ENCODE data around the gene UHRF1.
"Not testable (repeated sequence)": the region's sequence is repeated elsewhere in the genome, so short reads cannot be mapped to it uniquely, and the experiment has no call there.

Gene UHRF1

DNA sequence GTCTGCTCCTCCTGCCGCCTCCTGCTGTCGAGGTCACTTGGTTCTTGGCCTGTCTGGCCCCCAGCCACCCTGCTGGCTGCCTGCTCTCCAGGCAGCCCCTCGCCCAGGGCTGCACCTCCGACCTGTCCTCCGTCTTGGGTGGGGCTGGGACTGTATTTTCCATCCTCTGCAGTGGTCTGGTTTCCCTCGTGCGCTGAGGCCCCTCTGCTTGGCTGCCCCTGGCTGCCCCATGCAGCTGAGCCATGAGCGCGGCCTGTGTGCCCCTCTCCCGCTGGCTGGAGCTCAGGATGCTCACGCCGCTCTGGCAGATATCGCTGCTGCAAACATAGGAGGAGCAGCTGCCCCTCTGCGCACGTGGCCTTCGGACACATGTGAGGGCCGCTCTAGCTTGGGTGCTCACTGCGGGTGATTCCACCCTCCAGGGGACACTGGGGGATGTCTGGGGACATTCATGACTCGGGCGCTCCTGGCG lies 14.0 kb downstream of the UHRF1 start:
- DNase-seq (ENCODE audit: low read depth), result no peak
- no peak overlapping the region for H3K4me3 ChIP-seq (ENCODE audit: control insufficient read depth, low read depth, low read length)
- TF ChIP-seq, protein P1, sequence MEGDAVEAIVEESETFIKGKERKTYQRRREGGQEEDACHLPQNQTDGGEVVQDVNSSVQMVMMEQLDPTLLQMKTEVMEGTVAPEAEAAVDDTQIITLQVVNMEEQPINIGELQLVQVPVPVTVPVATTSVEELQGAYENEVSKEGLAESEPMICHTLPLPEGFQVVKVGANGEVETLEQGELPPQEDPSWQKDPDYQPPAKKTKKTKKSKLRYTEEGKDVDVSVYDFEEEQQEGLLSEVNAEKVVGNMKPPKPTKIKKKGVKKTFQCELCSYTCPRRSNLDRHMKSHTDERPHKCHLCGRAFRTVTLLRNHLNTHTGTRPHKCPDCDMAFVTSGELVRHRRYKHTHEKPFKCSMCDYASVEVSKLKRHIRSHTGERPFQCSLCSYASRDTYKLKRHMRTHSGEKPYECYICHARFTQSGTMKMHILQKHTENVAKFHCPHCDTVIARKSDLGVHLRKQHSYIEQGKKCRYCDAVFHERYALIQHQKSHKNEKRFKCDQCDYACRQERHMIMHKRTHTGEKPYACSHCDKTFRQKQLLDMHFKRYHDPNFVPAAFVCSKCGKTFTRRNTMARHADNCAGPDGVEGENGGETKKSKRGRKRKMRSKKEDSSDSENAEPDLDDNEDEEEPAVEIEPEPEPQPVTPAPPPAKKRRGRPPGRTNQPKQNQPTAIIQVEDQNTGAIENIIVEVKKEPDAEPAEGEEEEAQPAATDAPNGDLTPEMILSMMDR (IDR thresholded peaks at IDR 0.05; ENCODE audit: control insufficient read depth, insufficient read depth, low read depth, low read length, missing control alignments), result no peak

DNA sequence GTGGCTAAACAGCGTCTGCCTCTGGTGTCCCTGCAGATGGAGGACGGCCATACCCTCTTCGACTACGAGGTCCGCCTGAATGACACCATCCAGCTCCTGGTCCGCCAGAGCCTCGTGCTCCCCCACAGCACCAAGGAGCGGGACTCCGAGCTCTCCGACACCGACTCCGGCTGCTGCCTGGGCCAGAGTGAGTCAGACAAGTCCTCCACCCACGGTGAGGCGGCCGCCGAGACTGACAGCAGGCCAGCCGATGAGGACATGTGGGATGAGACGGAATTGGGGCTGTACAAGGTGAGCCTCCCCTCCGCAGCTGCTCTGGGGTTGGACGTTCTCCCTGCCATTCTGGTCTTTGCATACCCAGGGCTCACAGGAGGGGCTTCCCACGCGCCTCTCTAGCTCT lies 19.9 kb downstream of the UHRF1 start:
- TF ChIP-seq, protein P1 (IDR thresholded peaks at IDR 0.05; ENCODE audit: control insufficient read depth, insufficient read depth, low read depth, low read length, missing control alignments), result no peak
- H3K4me3 ChIP-seq (ENCODE audit: control insufficient read depth, low read depth, low read length), result no peak overlapping the region
- DNase-seq (ENCODE audit: low read depth), result no peak

DNA sequence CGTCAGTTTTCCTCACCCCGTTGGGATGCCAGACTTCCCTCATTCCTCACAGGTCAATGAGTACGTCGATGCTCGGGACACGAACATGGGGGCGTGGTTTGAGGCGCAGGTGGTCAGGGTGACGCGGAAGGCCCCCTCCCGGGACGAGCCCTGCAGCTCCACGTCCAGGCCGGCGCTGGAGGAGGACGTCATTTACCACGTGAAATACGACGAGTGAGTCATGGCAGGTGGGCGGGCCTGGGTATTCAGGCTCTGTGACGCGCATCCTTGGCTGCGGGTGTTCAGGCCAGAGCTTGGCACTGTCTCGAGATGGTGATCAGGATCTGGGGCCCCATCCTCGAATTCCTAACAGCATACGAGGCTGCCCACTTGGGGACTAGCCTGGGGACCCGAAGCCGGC lies 21.4 kb downstream of the UHRF1 start:
- no peak overlapping the region for H3K4me3 ChIP-seq (ENCODE audit: control insufficient read depth, low read depth, low read length)
- DNase-seq (ENCODE audit: low read depth), result no peak
- TF ChIP-seq, protein P1 (IDR thresholded peaks at IDR 0.05; ENCODE audit: control insufficient read depth, insufficient read depth, low read depth, low read length, missing control alignments), result no peak

DNA sequence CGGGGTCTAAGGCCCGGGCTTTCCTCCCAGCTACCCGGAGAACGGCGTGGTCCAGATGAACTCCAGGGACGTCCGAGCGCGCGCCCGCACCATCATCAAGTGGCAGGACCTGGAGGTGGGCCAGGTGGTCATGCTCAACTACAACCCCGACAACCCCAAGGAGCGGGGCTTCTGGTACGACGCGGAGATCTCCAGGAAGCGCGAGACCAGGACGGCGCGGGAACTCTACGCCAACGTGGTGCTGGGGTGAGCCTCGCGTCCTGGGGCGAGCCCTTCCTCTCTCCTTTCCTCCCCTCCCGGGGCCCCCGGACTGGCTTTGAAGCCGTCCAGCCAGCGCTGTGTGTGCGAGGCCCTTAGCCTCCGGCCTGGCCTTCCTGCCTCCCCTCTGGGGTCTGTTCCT lies 23.4 kb downstream of the UHRF1 start:
- H3K4me3 ChIP-seq (ENCODE audit: control insufficient read depth, low read depth, low read length), result no peak overlapping the region
- TF ChIP-seq, protein P1 (IDR thresholded peaks at IDR 0.05; ENCODE audit: control insufficient read depth, insufficient read depth, low read depth, low read length, missing control alignments), result no peak

DNA sequence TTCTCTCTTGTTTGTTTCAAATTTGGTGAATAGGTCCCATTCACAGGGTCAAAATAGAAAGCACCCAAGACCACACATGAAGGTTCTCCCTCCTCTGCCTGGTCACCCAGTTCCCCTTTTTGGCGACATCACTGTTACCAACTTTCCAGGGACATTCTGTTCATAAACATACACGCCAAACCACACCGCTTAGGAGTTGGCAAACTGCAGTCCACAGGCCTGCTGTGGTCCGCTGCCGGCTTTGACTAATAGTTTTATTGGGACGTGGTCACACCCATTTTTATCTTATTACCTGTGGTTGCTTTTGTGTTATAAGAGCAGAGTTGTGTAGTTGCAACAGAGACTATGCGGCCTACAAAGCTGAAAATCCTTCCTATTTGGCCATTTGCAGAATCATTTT lies 24.2 kb downstream of the UHRF1 start:
- H3K4me3 ChIP-seq (ENCODE audit: control insufficient read depth, low read depth, low read length), result no peak overlapping the region
- DNase-seq (ENCODE audit: low read depth), result no peak
- TF ChIP-seq, protein P1 (IDR thresholded peaks at IDR 0.05; ENCODE audit: control insufficient read depth, insufficient read depth, low read depth, low read length, missing control alignments), result no peak

More for the DNA sequence above, 23.4 kb downstream of the UHRF1 start:
- no peak for DNase-seq (ENCODE audit: low read depth)

DNA sequence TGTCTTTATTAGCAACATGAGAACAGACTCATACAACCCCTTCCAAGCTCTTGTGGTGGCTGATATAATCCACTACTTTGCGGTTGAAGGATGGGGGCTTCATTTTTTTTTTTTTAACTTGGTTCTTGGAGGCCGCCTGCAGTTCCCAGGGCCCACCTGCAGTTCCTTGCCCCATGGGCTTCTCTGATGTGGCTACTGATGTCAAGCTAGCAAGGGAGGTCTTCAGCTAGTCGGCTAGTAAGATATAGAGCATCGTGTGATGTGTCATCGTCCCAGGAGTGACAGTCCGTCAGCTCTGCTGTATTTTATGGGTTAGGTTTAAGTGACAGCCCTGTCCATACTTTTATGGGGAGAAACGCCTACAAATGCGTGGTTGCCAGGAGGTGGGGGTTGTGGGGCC lies 26.1 kb downstream of the UHRF1 start:
- TF ChIP-seq, protein P1 (IDR thresholded peaks at IDR 0.05; ENCODE audit: control insufficient read depth, insufficient read depth, low read depth, low read length, missing control alignments), result no peak
- no peak overlapping the region for H3K4me3 ChIP-seq (ENCODE audit: control insufficient read depth, low read depth, low read length)
- no peak for DNase-seq (ENCODE audit: low read depth)

DNA sequence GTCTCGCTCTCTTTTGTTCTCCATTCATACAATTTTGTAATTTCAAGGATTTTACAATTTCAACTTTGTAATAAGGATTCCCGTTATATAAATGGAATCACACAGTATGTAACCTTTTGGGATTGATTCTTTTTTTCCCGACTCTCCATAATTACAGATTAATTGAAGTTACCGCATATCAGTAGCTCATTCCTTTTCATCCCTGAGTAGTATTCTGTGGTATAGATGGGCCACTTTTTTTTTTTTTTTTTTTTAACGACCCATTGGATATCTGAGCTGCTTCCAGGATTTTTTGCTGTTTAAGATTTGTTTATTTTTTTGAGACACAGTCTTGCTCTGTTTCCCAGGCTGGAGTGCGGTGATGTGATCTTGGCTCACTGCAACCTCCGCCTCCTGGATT lies 27.8 kb downstream of the UHRF1 start:
- no peak overlapping the region for H3K4me3 ChIP-seq (ENCODE audit: control insufficient read depth, low read depth, low read length)
- TF ChIP-seq, protein P1 (IDR thresholded peaks at IDR 0.05; ENCODE audit: control insufficient read depth, insufficient read depth, low read depth, low read length, missing control alignments), result no peak
- no peak for DNase-seq (ENCODE audit: low read depth)

DNA sequence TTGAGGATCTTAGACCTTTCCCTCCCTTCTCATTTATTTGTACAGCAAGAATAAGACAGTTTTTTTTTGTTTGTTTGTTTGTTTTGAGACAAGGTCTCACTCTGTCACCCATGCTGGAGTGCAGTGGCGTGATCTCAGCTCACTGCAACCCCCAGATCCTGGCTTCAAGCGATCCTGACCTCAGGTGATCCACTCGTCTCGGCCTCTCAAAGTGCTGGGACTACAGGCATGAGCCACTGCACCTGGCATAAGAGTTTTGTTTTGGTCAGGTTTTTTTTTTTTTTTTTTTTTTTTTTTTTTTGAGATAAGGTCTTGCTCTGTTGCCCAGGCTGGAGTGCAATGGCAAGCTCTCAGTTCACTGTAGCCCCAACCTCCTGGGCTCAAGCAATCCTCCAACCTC lies 29.2 kb downstream of the UHRF1 start:
- not testable (repeated sequence) for DNase-seq (ENCODE audit: low read depth); H3K4me3 ChIP-seq (ENCODE audit: control insufficient read depth, low read depth, low read length)
